ENCODE results near the gene CCR9. TPM values are rescaled to one million over a fixed set of nuclear protein-coding genes. Genes with fewer than 3 reads are reported as not detected.

The CCR9 gene
- total and polyA plus RNA-seq, 10 of the 15 experiments (the other 5 are each of a cell fraction or from before 2014, with no cell fraction given), result 0.05 to 3.9 (median 2.4) TPM

DNA sequence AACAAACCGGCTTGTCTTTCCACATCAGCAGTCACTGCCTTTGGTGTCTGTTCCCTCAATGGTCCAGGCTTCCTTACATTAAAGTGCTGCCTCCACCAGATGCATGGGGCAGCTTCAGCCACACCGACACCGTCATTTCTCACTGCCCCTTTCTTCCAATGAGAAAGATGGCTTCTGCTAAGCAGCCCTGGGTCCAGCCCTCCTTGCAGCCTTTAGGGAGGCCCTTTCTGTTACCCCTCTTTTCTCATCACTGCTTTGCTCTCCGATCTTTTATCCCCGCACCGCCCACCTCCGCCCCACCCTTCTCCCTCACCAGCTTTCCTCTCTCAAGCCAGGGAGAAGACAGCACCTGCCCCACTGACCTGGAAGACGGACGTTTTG, 28.7 kb downstream of the CCR9 start:
- ChIA-PET RAD21 (ENCODE audit: unreplicated experiment) (interaction anchor here (0.6 to 11.1 kb wide), 18 partner anchors 10 to 224 kb away, joined by 3 to 169 read pairs (median 5); partner anchors contain the start of genes CCR9 and LZTFL1), CTCF (interaction anchor here (0.6 to 1.7 kb wide), 14 partner anchors 10 to 164 kb away, joined by 3 to 6 read pairs (median 4); partner anchors contain the start of gene CCR9), POLR2A (interaction anchor here (0.6 to 3.5 kb wide), 13 partner anchors 10 to 381 kb away, joined by 3 to 23 read pairs (median 6); no protein-coding TSS in a partner anchor), SMC1A (ENCODE audit: uncharacterized antibody, unreplicated experiment) (interaction anchor here (0.6 to 2.8 kb wide), 19 partner anchors 9 to 455 kb away, joined by 3 to 18 read pairs (median 4); no protein-coding TSS in a partner anchor)
- Histone ChIP-seq H3K27ac (ENCODE audit: control insufficient read depth, insufficient read depth) (peak overlapping the region; percentile 74), H3K79me2 (ENCODE audit: control insufficient read depth, insufficient read depth, low read length) (no peaks in the 10 kb centered on the region), H3K9me3 (replicated peaks; ENCODE audit: control insufficient read depth, insufficient read depth, low read length) (no peaks in the 10 kb centered on the region; the same call in 2 of the 3 replicates), H3K27me3 (replicated peaks in 1 of 2; ENCODE audit: control insufficient read depth in 2 of 2, insufficient read depth in 2 of 2, low read length in 1 of 2) (no peaks in the 10 kb centered on the region; a peak in 1 of 4 replicates), H3K36me3 (ENCODE audit: control insufficient read depth in 2 of 2, insufficient read depth in 2 of 2, low read length in 1 of 2) (no peaks in the 10 kb centered on the region), H3K4me2 (ENCODE audit: control insufficient read depth, insufficient read depth) (peak overlapping the region; percentile 45; the same call in 1 of the 2 replicates), H3K4me3 (peak overlapping the region; percentile 40; the same call in 1 of the 2 replicates), H2AFZ (ENCODE audit: control insufficient read depth, low read depth, low read length) (no peak overlapping the region), H3K9ac (ENCODE audit: control insufficient read depth, insufficient read depth, low read length) (peak overlapping the region; percentile 41; the same call in 1 of the 2 replicates), H4K20me1 (ENCODE audit: control insufficient read depth, insufficient read depth) (no peaks in the 10 kb centered on the region), H3K4me1 (ENCODE audit: control insufficient read depth, insufficient read depth, low read length) (peaks cover 29% of the 10 kb centered on the region)
- in situ Hi-C loops (cut with MboI) (no loop called here), intact Hi-C loops (cut with micrococcal nuclease; ENCODE audit: unreplicated experiment) (loop anchor here (1.0 kb wide), 2 partner anchors 34 to 50 kb away; no protein-coding TSS in a partner anchor)
- 35% methylated on average over 6 of the region's 9 CpGs for WGBS (ENCODE audit: insufficient coverage, insufficient replicate concordance, low lambda C conversion rate, missing lambda C conversion rate)
- ATAC-seq (peak; percentile 10), DNase-seq (ENCODE audit: low read depth, low spot score) (no peak), FAIRE-seq (no peak)
- no TSS peak for BruUV-seq (replicated peaks)
- peak; percentile 59 for TF ChIP-seq YY1 (IDR thresholded peaks at IDR 0.05; ENCODE audit: low read depth, low read length)
- TF ChIP-seq, protein P1, sequence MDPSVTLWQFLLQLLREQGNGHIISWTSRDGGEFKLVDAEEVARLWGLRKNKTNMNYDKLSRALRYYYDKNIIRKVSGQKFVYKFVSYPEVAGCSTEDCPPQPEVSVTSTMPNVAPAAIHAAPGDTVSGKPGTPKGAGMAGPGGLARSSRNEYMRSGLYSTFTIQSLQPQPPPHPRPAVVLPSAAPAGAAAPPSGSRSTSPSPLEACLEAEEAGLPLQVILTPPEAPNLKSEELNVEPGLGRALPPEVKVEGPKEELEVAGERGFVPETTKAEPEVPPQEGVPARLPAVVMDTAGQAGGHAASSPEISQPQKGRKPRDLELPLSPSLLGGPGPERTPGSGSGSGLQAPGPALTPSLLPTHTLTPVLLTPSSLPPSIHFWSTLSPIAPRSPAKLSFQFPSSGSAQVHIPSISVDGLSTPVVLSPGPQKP (IDR thresholded peaks at IDR 0.05; ENCODE audit: low read depth, low read length), result no peak
- TF ChIP-seq CHD4 (IDR thresholded peaks at IDR 0.05), result no peak
- no peak for TF ChIP-seq NR2C1 (IDR thresholded peaks at IDR 0.05)
- TF ChIP-seq, protein P2, sequence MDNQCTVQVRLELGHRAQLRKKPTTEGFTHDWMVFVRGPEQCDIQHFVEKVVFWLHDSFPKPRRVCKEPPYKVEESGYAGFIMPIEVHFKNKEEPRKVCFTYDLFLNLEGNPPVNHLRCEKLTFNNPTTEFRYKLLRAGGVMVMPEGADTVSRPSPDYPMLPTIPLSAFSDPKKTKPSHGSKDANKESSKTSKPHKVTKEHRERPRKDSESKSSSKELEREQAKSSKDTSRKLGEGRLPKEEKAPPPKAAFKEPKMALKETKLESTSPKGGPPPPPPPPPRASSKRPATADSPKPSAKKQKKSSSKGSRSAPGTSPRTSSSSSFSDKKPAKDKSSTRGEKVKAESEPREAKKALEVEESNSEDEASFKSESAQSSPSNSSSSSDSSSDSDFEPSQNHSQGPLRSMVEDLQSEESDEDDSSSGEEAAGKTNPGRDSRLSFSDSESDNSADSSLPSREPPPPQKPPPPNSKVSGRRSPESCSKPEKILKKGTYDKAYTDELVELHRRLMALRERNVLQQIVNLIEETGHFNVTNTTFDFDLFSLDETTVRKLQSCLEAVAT (IDR thresholded peaks at IDR 0.05), result peak; percentile 93; the same call in 1 of the 2 replicates
- TF ChIP-seq, protein P3, sequence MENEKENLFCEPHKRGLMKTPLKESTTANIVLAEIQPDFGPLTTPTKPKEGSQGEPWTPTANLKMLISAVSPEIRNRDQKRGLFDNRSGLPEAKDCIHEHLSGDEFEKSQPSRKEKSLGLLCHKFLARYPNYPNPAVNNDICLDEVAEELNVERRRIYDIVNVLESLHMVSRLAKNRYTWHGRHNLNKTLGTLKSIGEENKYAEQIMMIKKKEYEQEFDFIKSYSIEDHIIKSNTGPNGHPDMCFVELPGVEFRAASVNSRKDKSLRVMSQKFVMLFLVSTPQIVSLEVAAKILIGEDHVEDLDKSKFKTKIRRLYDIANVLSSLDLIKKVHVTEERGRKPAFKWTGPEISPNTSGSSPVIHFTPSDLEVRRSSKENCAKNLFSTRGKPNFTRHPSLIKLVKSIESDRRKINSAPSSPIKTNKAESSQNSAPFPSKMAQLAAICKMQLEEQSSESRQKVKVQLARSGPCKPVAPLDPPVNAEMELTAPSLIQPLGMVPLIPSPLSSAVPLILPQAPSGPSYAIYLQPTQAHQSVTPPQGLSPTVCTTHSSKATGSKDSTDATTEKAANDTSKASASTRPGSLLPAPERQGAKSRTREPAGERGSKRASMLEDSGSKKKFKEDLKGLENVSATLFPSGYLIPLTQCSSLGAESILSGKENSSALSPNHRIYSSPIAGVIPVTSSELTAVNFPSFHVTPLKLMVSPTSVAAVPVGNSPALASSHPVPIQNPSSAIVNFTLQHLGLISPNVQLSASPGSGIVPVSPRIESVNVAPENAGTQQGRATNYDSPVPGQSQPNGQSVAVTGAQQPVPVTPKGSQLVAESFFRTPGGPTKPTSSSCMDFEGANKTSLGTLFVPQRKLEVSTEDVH (IDR thresholded peaks at IDR 0.05; ENCODE audit: low read depth, partially characterized antibody), result no peak
- no peak for TF ChIP-seq POU2F2 (IDR thresholded peaks at IDR 0.05; ENCODE audit: borderline replicate concordance, low read depth, low read length)
- TF ChIP-seq POLR2A (IDR thresholded peaks at IDR 0.05; ENCODE audit: low read depth, low read length), result peak; percentile 14; the same call in 1 of the 2 replicates
- TF ChIP-seq CEBPB (IDR thresholded peaks at IDR 0.05; ENCODE audit: borderline replicate concordance in 1 of 2, low read depth in 2 of 2, low read length in 2 of 2), result no peak; a peak in 1 of 4 replicates
- TF ChIP-seq, protein P4, sequence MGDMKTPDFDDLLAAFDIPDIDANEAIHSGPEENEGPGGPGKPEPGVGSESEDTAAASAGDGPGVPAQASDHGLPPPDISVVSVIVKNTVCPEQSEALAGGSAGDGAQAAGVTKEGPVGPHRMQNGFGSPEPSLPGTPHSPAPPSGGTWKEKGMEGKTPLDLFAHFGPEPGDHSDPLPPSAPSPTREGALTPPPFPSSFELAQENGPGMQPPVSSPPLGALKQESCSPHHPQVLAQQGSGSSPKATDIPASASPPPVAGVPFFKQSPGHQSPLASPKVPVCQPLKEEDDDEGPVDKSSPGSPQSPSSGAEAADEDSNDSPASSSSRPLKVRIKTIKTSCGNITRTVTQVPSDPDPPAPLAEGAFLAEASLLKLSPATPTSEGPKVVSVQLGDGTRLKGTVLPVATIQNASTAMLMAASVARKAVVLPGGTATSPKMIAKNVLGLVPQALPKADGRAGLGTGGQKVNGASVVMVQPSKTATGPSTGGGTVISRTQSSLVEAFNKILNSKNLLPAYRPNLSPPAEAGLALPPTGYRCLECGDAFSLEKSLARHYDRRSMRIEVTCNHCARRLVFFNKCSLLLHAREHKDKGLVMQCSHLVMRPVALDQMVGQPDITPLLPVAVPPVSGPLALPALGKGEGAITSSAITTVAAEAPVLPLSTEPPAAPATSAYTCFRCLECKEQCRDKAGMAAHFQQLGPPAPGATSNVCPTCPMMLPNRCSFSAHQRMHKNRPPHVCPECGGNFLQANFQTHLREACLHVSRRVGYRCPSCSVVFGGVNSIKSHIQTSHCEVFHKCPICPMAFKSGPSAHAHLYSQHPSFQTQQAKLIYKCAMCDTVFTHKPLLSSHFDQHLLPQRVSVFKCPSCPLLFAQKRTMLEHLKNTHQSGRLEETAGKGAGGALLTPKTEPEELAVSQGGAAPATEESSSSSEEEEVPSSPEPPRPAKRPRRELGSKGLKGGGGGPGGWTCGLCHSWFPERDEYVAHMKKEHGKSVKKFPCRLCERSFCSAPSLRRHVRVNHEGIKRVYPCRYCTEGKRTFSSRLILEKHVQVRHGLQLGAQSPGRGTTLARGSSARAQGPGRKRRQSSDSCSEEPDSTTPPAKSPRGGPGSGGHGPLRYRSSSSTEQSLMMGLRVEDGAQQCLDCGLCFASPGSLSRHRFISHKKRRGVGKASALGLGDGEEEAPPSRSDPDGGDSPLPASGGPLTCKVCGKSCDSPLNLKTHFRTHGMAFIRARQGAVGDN (IDR thresholded peaks at IDR 0.05), result no peak
- no peak for TF ChIP-seq RB1 (IDR thresholded peaks at IDR 0.05; ENCODE audit: borderline replicate concordance)
- TF ChIP-seq EGR1 (IDR thresholded peaks at IDR 0.05; ENCODE audit: borderline replicate concordance in 1 of 2, low read depth in 2 of 2, low read length in 2 of 2), result no peak
- no peak for TF ChIP-seq HDAC2 (IDR thresholded peaks at IDR 0.05)
- TF ChIP-seq BHLHE40 (IDR thresholded peaks at IDR 0.05; ENCODE audit: borderline replicate concordance in 1 of 2, low read depth in 2 of 2, low read length in 1 of 2), result no peak
